ENCODE data around the gene LYPD6B. TPM values are rescaled to one million over a fixed set of nuclear protein-coding genes. Genes with fewer than 3 reads are reported as not detected.

The LYPD6B gene
- total and polyA plus RNA-seq, 10 donors = 0.46 to 3.5 (median 1.9) TPM

DNA sequence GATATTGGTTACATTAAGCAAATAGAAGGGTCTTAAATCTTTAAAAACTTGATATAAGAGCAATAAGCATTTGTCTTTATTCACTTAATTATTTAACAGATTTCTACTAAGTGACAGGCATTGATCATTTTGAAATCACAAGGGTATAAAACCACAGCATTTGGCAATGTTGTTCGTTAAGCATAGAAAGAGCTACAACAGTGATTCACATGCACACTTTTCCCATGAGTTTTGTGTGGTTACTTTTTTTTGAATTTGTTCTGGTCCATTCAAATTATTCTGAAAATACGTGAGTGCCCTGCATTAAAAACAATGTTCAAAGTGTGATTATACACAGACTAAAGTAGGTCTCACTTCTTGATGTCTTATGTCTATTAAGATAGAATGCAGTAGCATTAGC lies 52.2 kb downstream of the LYPD6B start:
- H3K9me3 ChIP-seq = no peaks in the 10 kb centered on the region
- H3K27ac ChIP-seq = no peak overlapping the region
- 54 to 91% (median 65%) methylated on average over 2 of the region's 2 CpGs for WGBS, 5 donors
- H3K27me3 ChIP-seq (replicated peaks in 1 of 7) = peaks cover 0 to 15% (median 0%) of the 10 kb centered on the region in 7 donors
- no peak for DNase-seq
- H3K4me3 ChIP-seq = no peak overlapping the region
- TF ChIP-seq, protein P1, sequence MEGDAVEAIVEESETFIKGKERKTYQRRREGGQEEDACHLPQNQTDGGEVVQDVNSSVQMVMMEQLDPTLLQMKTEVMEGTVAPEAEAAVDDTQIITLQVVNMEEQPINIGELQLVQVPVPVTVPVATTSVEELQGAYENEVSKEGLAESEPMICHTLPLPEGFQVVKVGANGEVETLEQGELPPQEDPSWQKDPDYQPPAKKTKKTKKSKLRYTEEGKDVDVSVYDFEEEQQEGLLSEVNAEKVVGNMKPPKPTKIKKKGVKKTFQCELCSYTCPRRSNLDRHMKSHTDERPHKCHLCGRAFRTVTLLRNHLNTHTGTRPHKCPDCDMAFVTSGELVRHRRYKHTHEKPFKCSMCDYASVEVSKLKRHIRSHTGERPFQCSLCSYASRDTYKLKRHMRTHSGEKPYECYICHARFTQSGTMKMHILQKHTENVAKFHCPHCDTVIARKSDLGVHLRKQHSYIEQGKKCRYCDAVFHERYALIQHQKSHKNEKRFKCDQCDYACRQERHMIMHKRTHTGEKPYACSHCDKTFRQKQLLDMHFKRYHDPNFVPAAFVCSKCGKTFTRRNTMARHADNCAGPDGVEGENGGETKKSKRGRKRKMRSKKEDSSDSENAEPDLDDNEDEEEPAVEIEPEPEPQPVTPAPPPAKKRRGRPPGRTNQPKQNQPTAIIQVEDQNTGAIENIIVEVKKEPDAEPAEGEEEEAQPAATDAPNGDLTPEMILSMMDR (IDR thresholded peaks at IDR 0.05 in 8 of 11, conservative IDR thresholded peaks at IDR 0.05 in 3 of 11) = no peak
- TF ChIP-seq POLR2A (IDR thresholded peaks at IDR 0.05) (no peak), POLR2AphosphoS5 (IDR thresholded peaks at IDR 0.05) (no peak)
- peaks cover 0 to 8% (median 0%) of the 10 kb centered on the region in 6 donors for H3K4me1 ChIP-seq
- intact Hi-C loops (cut with DNase I; ENCODE audit: low total_unique reads) = no loop called here
- H3K36me3 ChIP-seq = no peaks in the 10 kb centered on the region

DNA sequence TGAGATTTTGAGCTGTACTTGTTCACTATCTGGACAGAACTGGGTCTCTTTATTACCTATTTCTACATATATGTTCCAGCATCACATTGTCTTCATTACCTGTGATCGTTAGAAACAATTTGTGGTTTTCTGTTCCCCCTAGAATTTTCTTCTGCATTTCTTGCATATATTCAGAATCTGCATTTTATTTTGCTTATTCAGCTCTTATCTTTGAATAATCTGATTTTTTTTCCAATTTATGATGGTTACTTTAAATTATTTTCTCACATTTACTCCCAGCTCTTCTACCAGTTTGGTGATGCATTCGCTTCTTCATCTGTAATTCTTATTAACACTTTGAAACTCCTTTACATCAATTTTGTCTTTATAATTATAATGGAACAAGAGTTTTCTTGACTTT lies 55.1 kb downstream of the LYPD6B start:
- no peak for DNase-seq
- H3K27me3 ChIP-seq (replicated peaks in 1 of 7) = peaks cover 0 to 12% (median 0%) of the 10 kb centered on the region in 7 donors
- 89 to 96% (median 90%) methylated on average over 2 of the region's 2 CpGs for WGBS, 5 donors
- no peak overlapping the region for H3K27ac ChIP-seq
- H3K9me3 ChIP-seq = no peaks in the 10 kb centered on the region
- TF ChIP-seq POLR2A (IDR thresholded peaks at IDR 0.05) (no peak), POLR2AphosphoS5 (IDR thresholded peaks at IDR 0.05) (no peak)
- TF ChIP-seq, protein P1 (IDR thresholded peaks at IDR 0.05 in 8 of 11, conservative IDR thresholded peaks at IDR 0.05 in 3 of 11) = no peak
- no peak overlapping the region for H3K4me3 ChIP-seq
- intact Hi-C loops (cut with DNase I; ENCODE audit: low total_unique reads) = no loop called here
- H3K4me1 ChIP-seq = no peaks in the 10 kb centered on the region
- H3K36me3 ChIP-seq = no peaks in the 10 kb centered on the region

DNA sequence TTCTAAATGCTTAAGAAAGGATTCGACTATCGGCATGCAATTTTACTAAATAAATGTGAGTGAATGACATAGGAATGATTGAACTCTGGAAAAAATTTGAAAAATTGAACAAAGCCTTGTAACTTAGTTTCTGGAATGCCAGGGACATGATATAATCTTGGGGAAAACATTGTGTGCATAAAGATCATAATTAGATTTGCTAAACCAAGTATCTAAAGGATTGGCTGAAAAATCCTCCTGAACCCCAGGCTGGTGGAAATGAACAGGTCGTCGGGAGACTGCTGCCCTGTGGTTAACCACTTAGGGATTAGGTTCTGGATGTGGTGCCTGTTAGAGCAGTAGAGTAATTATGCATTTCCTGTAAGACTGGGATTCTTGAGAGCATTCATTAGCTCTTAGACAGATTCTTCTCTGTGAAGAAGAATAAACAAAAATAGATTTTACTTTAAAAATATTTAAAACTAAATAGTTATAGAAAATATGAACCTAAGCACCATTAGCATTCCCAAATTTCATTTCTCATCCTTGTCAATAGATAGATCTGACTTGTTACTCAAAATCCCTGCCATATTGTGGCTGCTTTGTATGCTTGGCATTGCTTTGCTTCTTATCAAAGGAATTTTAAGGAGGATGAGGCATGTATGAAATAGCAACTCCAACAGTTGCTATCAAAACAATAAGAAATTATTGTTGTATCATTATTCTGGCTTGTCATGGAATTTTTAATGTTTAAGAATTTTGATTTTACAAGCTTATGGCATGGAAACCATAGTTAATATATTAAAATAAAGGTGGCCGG lies 55.9 kb downstream of the LYPD6B start:
- peaks cover 0 to 12% (median 0%) of the 10 kb centered on the region in 7 donors for H3K27me3 ChIP-seq (replicated peaks in 1 of 7)
- TF ChIP-seq, protein P1 (IDR thresholded peaks at IDR 0.05 in 8 of 11, conservative IDR thresholded peaks at IDR 0.05 in 3 of 11) = no peak
- no peak for TF ChIP-seq POLR2AphosphoS5 (IDR thresholded peaks at IDR 0.05)
- no peak for TF ChIP-seq POLR2A (IDR thresholded peaks at IDR 0.05)
- DNase-seq = no peak
- no peaks in the 10 kb centered on the region for H3K36me3 ChIP-seq
- H3K4me3 ChIP-seq = no peak overlapping the region
- H3K9me3 ChIP-seq = no peaks in the 10 kb centered on the region
- H3K27ac ChIP-seq = no peak overlapping the region
- no peaks in the 10 kb centered on the region for H3K4me1 ChIP-seq
- intact Hi-C loops (cut with DNase I; ENCODE audit: low total_unique reads) = no loop called here
- 54 to 66% (median 59%) methylated on average over 5 of the region's 5 CpGs for WGBS, 5 donors

- 44 to 73% (median 67%) methylated on average over 2 of the region's 2 CpGs for WGBS, 5 donors
- intact Hi-C loops (cut with DNase I; ENCODE audit: low total_unique reads) = no loop called here
- Histone ChIP-seq H3K27me3 (replicated peaks in 1 of 7) (peaks cover 0 to 12% (median 0%) of the 10 kb centered on the region in 7 donors), H3K36me3 (no peaks in the 10 kb centered on the region), H3K4me3 (no peak overlapping the region), H3K27ac (no peak overlapping the region), H3K4me1 (no peaks in the 10 kb centered on the region), H3K9me3 (no peaks in the 10 kb centered on the region)
- TF ChIP-seq POLR2AphosphoS5 (IDR thresholded peaks at IDR 0.05) (no peak), POLR2A (IDR thresholded peaks at IDR 0.05) (no peak)
- TF ChIP-seq, protein P1 (IDR thresholded peaks at IDR 0.05 in 8 of 11, conservative IDR thresholded peaks at IDR 0.05 in 3 of 11) = no peak
- no peak for DNase-seq
Measured at GRCh38 chr2:149098701-149099100, 60.2 kb downstream of the LYPD6B start.

Measured in spleen (tissue), 11 donors.